GM12875 (cell line): ENCODE measurements around the gene SNIP1.

ENCODE experiments used
- H3K4me3 ChIP-seq: one replicate; pipeline ENCODE4 v1.5.1; 2011; ENCODE audit warnings: low read depth, low read length, control low read depth
- CTCF ChIP-seq: IDR thresholded peaks from 2 replicates; pipeline ENCODE4 v1.5.1; 2011; ENCODE audit warnings: low read depth, mild to moderate bottlenecking, control low read depth, inconsistent platforms, low read length, moderate library complexity, borderline replicate concordance; ENCODE audit not compliant: insufficient read depth

Gene SNIP1

DNA sequence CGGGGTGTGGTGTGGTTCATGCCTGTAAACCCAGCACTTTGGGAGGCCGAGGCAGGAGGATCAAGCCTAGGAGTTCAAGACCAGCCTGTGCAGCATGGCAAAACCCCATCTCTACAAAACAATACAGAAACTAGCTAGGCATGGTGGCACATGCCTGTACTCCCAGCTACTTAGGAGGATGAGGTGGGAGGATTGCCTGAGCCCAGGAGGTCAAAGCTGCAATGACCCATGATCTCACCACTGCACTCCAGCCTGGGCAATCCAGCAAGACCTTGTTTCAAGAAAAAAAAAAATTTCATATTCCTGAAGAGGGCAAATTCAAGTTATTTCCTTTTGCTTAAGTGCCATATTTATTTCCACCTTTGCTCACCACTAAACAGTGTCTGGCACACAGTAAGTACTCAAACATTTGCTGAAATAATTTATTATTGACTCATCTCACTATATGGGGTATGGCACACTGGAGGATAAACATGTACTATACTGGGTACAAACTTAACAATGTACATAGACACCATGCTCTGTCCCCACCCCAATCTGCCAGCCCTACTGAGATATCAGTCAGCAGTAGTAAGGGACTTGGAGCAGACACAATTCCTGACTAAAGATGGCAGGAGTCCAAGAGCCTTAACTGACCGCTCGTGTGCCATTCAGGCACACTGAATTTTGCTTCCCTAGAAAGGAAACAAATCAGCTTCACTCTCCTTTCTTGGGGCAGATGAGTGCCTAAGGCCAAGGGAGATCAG lies 55.0 kb downstream of the SNIP1 start:
- H3K4me3 ChIP-seq = no peak overlapping the region
- no peak for TF ChIP-seq CTCF

DNA sequence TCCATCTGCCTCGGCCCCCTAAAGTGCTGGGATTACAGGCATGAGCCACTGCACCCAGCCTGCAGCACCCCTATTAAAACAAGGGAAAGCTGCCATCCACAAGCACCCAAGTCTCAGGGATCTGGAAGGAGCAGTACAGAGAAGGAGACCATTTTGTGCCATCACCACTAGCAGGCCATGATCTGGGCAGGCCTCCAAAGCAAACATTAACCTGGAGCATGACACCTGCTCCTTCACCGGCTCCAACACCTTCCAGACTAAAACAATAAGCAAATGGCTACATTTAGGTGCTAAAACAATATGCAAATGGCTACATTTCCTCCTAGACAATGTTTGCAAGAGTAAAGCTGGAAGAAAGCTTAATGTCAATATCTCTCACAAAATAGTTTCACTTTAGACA lies 56.3 kb downstream of the SNIP1 start:
- no peak overlapping the region for H3K4me3 ChIP-seq
- TF ChIP-seq CTCF = no peak

GRCh38 chr1:37495875-37496274 lies 58.2 kb downstream of the SNIP1 start:
- no peak for TF ChIP-seq CTCF
- no peak overlapping the region for H3K4me3 ChIP-seq

DNA sequence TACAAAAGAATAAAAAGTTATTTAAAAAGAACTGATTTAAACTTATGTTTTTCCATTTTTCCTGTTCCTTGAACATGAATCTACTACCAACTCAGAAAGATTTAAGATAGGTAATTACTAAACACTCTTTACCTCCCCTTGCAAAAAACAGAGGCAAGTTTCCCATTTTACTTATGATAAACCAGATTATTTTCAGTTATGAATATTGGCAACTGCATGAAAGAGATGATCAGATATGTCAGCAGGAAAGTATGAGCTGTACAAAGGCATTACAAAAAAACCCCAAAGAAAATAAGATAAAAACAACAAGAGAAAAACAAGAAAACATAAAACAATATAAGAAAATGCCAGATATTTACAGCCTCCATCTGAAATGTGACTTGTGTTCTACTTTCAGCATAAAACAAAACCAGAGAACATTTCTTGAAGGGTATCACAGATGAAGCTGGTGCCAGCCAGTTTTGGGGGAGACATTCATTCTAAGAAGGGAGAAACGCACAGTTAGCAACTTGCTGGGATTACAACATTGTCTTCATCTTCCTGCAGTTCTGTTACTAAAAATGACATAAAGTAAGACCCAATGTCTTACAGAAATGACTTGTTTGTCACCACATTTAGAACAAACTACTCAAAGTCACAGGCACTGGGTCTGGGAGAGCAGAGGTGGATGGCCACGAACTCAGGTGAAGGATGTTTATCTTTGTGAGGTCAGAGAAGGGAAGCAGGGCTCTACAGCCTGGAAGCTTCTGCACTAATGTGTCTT lies 60.6 kb downstream of the SNIP1 start:
- no peak overlapping the region for H3K4me3 ChIP-seq
- no peak for TF ChIP-seq CTCF

DNA sequence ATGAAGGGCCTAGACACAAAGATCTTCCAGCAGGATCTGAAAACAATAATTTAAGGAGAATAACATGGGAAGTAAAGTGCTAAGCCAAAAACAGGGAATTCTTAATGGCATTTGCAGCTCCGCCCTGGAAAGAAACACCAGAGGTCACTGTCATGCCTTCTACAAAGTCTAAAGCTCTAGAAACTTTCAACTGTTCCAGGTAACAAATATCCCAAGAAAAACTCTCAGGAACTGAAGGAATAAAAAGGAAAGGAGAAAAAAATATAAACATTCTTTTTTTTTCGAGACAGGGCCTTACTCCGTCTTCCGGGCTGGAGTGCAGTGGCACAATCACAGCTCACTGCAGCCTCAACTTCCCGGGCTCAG lies 66.5 kb downstream of the SNIP1 start:
- H3K4me3 ChIP-seq = no peak overlapping the region

GRCh38 chr1:37486680-37487618 lies 67.1 kb downstream of the SNIP1 start:
- H3K4me3 ChIP-seq = no peak overlapping the region
- peak; percentile 97 for TF ChIP-seq CTCF

More for the DNA sequence above, 66.5 kb downstream of the SNIP1 start:
- TF ChIP-seq CTCF = no peak
